Neural cell (in vitro differentiated cells): ENCODE measurements around the gene CD300LF. TPM values are rescaled to one million over a fixed set of nuclear protein-coding genes. Genes with fewer than 3 reads are reported as not detected.

Experiments used
- H2AFZ ChIP-seq: fragments of 200-600, 300-800 bp; sonication (generic), shearing (Covaris generic); 2 replicates; pipeline ENCODE4 v1.6.0; 2014; ENCODE audit warnings: low read depth, mild to moderate bottlenecking, antibody characterized with exemption, low read length, moderate library complexity
- H3F3A ChIP-seq: fragments of 200-600 bp; shearing (Covaris generic); 2 replicates; pipeline ENCODE4 v1.6.1; 2016; ENCODE audit warnings: mild to moderate bottlenecking, moderate library complexity, mixed read lengths, antibody characterized with exemption, low read length; ENCODE audit not compliant: insufficient read depth, poor library complexity, severe bottlenecking
- H3K27ac ChIP-seq: fragments of 200-600, 300-800 bp; sonication (generic), shearing (Covaris generic); 2 replicates; pipeline ENCODE4 v1.5.1; 2014; ENCODE audit warnings: mild to moderate bottlenecking, low read length, moderate library complexity
- H3K27me3 ChIP-seq: fragments of 300-800, 200-600 bp; sonication (generic), shearing (Covaris generic); 2 replicates; pipeline ENCODE4 v1.6.0; 2014; ENCODE audit warnings: mild to moderate bottlenecking, low read depth, low read length, moderate library complexity; ENCODE audit not compliant: insufficient read depth
- H3K36me3 ChIP-seq: fragments of 300-800, 200-600 bp; sonication (generic), shearing (Covaris generic); 2 replicates; pipeline ENCODE4 v1.5.1; 2014; ENCODE audit warnings: mild to moderate bottlenecking, antibody characterized with exemption, low read length, moderate library complexity; ENCODE audit not compliant: insufficient read depth
- H3K4me2 ChIP-seq: fragments of 300-800, 200-600 bp; sonication (generic), shearing (Covaris generic); 2 replicates; pipeline ENCODE4 v1.6.0; 2014; ENCODE audit warnings: mild to moderate bottlenecking, low read length
- H3K4me3 ChIP-seq: fragments of 300-800, 200-600 bp; sonication (generic), shearing (Covaris generic); 2 replicates; pipeline ENCODE4 v1.5.1; 2014; ENCODE audit warnings: mild to moderate bottlenecking, low read length, moderate library complexity
- H3K79me2 ChIP-seq: fragments of 200-600 bp; shearing (Covaris generic); replicated peaks from 2 replicates; pipeline ENCODE4 v1.6.0; 2014; ENCODE audit warnings: mild to moderate bottlenecking, low read length, moderate library complexity; ENCODE audit not compliant: insufficient read depth
- H3K9ac ChIP-seq: fragments of 300-800, 200-600 bp; sonication (generic), shearing (Covaris generic); 2 replicates; pipeline ENCODE4 v1.6.1; 2016; ENCODE audit warnings: mild to moderate bottlenecking, low read length, mixed read lengths
- H3K9me2 ChIP-seq: fragments of 200-600 bp; shearing (Covaris generic); 2 replicates; pipeline ENCODE4 v1.6.1; 2016; ENCODE audit warnings: mild to moderate bottlenecking, low read length, mixed read lengths; ENCODE audit not compliant: insufficient read depth
- H3K9me3 ChIP-seq: fragments of 200-600, 300-800 bp; sonication (generic), shearing (Covaris generic); 2 replicates; pipeline ENCODE4 v1.6.1; 2016; ENCODE audit warnings: mild to moderate bottlenecking, mixed run types, low read length, moderate library complexity, mixed read lengths
- H4K20me1 ChIP-seq: fragments of 200-600 bp; shearing (Covaris generic); 2 replicates; pipeline ENCODE4 v1.6.1; 2016; ENCODE audit warnings: mild to moderate bottlenecking, mixed run types; ENCODE audit not compliant: insufficient read depth
- EP300 ChIP-seq: fragments of 450-650 bp; conservative IDR thresholded peaks from 2 replicates; pipeline ENCODE4 v1.6.1; 2014; ENCODE audit warnings: antibody characterized with exemption, mild to moderate bottlenecking, moderate library complexity; ENCODE audit not compliant: poor library complexity, severe bottlenecking
- EZH2 ChIP-seq: fragments of 200-600, 300-800 bp; shearing (Covaris generic), sonication (generic); IDR thresholded peaks from 2 replicates; pipeline ENCODE4 v1.6.1; 2014; ENCODE audit warnings: antibody characterized with exemption, low read length, borderline replicate concordance, mild to moderate bottlenecking; ENCODE audit not compliant: insufficient read depth, poor library complexity, severe bottlenecking
- MXI1 ChIP-seq: fragments of 450-650 bp; conservative IDR thresholded peaks from 2 replicates; pipeline ENCODE4 v1.6.1; 2014; ENCODE audit warnings: antibody characterized with exemption, mild to moderate bottlenecking; ENCODE audit not compliant: poor library complexity, severe bottlenecking
- POLR2AphosphoS5 ChIP-seq: IDR thresholded peaks from 2 replicates; pipeline ENCODE4 v1.6.1; 2012
- RAD21 ChIP-seq: fragments of 450-650 bp; conservative IDR thresholded peaks from 2 replicates; pipeline ENCODE4 v1.6.1; 2014; ENCODE audit warnings: antibody characterized with exemption, mild to moderate bottlenecking, moderate library complexity
- SMC3 ChIP-seq: fragments of 450-650 bp; conservative IDR thresholded peaks from 2 replicates; pipeline ENCODE4 v1.6.1; 2014; ENCODE audit warnings: antibody characterized with exemption, mild to moderate bottlenecking, moderate library complexity; ENCODE audit not compliant: poor library complexity
- TAF1 ChIP-seq: IDR thresholded peaks from 2 replicates; pipeline ENCODE4 v1.6.1; 2012; ENCODE audit warnings: low read depth
- polyA plus RNA-seq: library from polyadenylated mRNA; depleted of rRNA; stranded (reverse); fragments of >200 nt; gene quantifications from 2 replicates; pipeline ENCODE4 v1.2.3, GENCODE V29; 2014
- TF ChIP-seq, protein P1 (sequence below): IDR thresholded peaks from 2 replicates; pipeline ENCODE4 v1.6.1; 2012; ENCODE audit warnings: borderline replicate concordance
- TF ChIP-seq, protein P2 (sequence below): fragments of 450-650 bp; IDR thresholded peaks from 2 replicates; pipeline ENCODE4 v1.5.1; 2014; ENCODE audit warnings: antibody characterized with exemption, mild to moderate bottlenecking, moderate library complexity; ENCODE audit not compliant: poor library complexity, severe bottlenecking

Gene CD300LF
- polyA plus RNA-seq, 1 donor from 2014 or later = not detected

DNA sequence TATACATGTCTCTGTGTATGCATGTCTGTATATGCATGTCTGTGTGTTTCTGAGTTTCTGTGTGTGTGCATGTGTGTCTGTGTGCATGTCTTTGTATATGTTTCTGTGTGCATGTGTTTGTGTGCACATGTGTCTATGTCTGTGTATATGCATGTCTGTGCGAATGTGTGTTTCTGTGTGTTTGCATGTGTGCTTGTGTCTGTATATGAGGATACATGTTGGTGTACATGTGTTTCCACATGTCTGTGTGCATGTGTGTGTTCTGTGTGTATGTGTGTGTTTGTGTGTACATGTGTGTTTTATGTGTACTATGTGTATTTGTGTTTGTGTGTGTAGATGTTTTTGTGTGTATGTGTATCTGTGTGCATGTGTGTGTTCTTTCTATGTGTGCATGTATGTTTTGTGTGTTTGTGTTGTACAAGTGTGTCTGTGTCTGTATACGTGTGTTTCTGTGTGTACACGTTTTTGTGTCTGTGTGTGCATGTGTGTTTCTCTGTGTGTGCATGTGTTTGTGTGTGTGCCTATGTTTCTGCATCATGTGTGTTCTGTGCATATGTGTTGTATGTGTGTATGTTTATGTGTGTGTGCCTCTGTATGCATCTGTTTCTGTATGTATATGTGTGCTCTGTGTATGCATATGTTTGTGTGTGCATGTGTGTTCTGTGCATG, 15.4 kb upstream of the CD300LF start:
- Histone ChIP-seq H3K36me3 (no peaks in the 10 kb centered on the region), H2AFZ (no peak overlapping the region), H3K27ac (no peak overlapping the region), H3K9ac (no peak overlapping the region), H3K27me3 (peaks cover 2% of the 10 kb centered on the region), H4K20me1 (no peaks in the 10 kb centered on the region), H3K9me2 (no peaks in the 10 kb centered on the region), H3K79me2 (no peaks in the 10 kb centered on the region), H3K9me3 (no peaks in the 10 kb centered on the region), H3K4me2 (no peak overlapping the region), H3K4me3 (no peak overlapping the region), H3F3A (no peaks in the 10 kb centered on the region)
- TF ChIP-seq EZH2 (no peak), RAD21 (no peak), POLR2AphosphoS5 (no peak), EP300 (no peak), TAF1 (no peak), MXI1 (no peak), SMC3 (no peak)
- TF ChIP-seq, protein P1, sequence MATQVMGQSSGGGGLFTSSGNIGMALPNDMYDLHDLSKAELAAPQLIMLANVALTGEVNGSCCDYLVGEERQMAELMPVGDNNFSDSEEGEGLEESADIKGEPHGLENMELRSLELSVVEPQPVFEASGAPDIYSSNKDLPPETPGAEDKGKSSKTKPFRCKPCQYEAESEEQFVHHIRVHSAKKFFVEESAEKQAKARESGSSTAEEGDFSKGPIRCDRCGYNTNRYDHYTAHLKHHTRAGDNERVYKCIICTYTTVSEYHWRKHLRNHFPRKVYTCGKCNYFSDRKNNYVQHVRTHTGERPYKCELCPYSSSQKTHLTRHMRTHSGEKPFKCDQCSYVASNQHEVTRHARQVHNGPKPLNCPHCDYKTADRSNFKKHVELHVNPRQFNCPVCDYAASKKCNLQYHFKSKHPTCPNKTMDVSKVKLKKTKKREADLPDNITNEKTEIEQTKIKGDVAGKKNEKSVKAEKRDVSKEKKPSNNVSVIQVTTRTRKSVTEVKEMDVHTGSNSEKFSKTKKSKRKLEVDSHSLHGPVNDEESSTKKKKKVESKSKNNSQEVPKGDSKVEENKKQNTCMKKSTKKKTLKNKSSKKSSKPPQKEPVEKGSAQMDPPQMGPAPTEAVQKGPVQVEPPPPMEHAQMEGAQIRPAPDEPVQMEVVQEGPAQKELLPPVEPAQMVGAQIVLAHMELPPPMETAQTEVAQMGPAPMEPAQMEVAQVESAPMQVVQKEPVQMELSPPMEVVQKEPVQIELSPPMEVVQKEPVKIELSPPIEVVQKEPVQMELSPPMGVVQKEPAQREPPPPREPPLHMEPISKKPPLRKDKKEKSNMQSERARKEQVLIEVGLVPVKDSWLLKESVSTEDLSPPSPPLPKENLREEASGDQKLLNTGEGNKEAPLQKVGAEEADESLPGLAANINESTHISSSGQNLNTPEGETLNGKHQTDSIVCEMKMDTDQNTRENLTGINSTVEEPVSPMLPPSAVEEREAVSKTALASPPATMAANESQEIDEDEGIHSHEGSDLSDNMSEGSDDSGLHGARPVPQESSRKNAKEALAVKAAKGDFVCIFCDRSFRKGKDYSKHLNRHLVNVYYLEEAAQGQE = no peak
- TF ChIP-seq, protein P2, sequence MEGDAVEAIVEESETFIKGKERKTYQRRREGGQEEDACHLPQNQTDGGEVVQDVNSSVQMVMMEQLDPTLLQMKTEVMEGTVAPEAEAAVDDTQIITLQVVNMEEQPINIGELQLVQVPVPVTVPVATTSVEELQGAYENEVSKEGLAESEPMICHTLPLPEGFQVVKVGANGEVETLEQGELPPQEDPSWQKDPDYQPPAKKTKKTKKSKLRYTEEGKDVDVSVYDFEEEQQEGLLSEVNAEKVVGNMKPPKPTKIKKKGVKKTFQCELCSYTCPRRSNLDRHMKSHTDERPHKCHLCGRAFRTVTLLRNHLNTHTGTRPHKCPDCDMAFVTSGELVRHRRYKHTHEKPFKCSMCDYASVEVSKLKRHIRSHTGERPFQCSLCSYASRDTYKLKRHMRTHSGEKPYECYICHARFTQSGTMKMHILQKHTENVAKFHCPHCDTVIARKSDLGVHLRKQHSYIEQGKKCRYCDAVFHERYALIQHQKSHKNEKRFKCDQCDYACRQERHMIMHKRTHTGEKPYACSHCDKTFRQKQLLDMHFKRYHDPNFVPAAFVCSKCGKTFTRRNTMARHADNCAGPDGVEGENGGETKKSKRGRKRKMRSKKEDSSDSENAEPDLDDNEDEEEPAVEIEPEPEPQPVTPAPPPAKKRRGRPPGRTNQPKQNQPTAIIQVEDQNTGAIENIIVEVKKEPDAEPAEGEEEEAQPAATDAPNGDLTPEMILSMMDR = no peak

DNA sequence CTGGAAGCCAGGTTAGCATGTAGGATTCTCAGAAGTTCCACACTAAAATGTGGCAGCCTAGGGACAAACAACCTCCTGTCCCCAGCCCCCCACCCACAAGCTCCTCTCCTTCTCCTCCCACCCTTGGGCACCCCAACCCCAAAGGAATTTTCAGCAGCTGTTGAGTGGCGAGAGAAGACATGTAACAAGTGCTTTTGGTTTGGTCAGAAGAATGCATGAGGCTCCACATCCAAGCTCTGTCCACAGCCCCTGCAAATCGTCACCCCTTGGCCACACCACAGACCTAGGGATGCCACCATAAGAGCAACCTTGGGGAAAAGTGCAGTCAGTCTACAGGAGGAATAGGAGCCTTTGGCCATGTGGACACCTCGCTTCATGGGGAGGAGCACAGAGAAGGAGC, 12.4 kb upstream of the CD300LF start:
- no peaks in the 10 kb centered on the region for H3K79me2 ChIP-seq

More for the DNA sequence above, 12.4 kb upstream of the CD300LF start:
- Histone ChIP-seq H4K20me1 (no peaks in the 10 kb centered on the region), H3K4me3 (no peak overlapping the region), H3K9me3 (no peaks in the 10 kb centered on the region), H3K4me2 (no peak overlapping the region), H3K27me3 (no peaks in the 10 kb centered on the region), H3K27ac (no peak overlapping the region), H3K36me3 (no peaks in the 10 kb centered on the region), H2AFZ (no peak overlapping the region), H3K9ac (no peak overlapping the region), H3K9me2 (no peaks in the 10 kb centered on the region), H3F3A (no peaks in the 10 kb centered on the region)
- TF ChIP-seq EZH2 = no peak
- no peak for TF ChIP-seq SMC3
- TF ChIP-seq MXI1 = no peak
